Suppressor macrophage treated with lipopolysaccharide for 4 hours (primary cell): ENCODE data around the gene MED17.
"Not testable (repeated sequence)": the region's sequence is repeated elsewhere in the genome, so short reads cannot be mapped to it uniquely, and the experiment has no call there.

ENCODE experiments used
- DNase-seq: peaks from one replicate; pipeline ENCODE4 v3.0.0-alpha.2; 2020

The MED17 gene

GRCh38 chr11:93759123-93759522 is 25.0 kb upstream of the MED17 start:
- DNase-seq, result not testable (repeated sequence)

- DNase-seq, result no peak
Observed at GRCh38 chr11:93761910-93762309, 22.2 kb upstream of the MED17 start.

- DNase-seq, result no peak
Observed at GRCh38 chr11:93765551-93765950, 18.5 kb upstream of the MED17 start.

- DNase-seq, result no peak
Observed at GRCh38 chr11:93766504-93766903, 17.6 kb upstream of the MED17 start.

- DNase-seq, result no peak
Observed at GRCh38 chr11:93767018-93767417, 17.1 kb upstream of the MED17 start.

- no peak for DNase-seq
Observed at GRCh38 chr11:93770160-93770559, 13.9 kb upstream of the MED17 start.

GRCh38 chr11:93772123-93772522 is 12.0 kb upstream of the MED17 start:
- no peak for DNase-seq

GRCh38 chr11:93773045-93773477 is 11.0 kb upstream of the MED17 start:
- no peak for DNase-seq

- no peak for DNase-seq
Observed at GRCh38 chr11:93773601-93774200, 10.4 kb upstream of the MED17 start.

GRCh38 chr11:93774560-93774959 is 9.5 kb upstream of the MED17 start:
- peak; percentile 62 for DNase-seq

- peak; percentile 13 for DNase-seq
Observed at GRCh38 chr11:93775289-93775688, 8.8 kb upstream of the MED17 start.

- no peak for DNase-seq
Observed at GRCh38 chr11:93783362-93783761, 720 bp upstream of the MED17 start.

- no peak for DNase-seq
Observed at GRCh38 chr11:93783765-93784144, 327 bp upstream of the MED17 start.

GRCh38 chr11:93784935-93785360 is 866 bp downstream of the MED17 start:
- no peak for DNase-seq

- no peak for DNase-seq
Observed at GRCh38 chr11:93791493-93791892, 7.4 kb downstream of the MED17 start.

- DNase-seq, result no peak
Observed at GRCh38 chr11:93796441-93797231, 12.6 kb downstream of the MED17 start.

- DNase-seq, result no peak
Observed at GRCh38 chr11:93801366-93801765, 17.3 kb downstream of the MED17 start.

GRCh38 chr11:93804879-93805278 is 20.8 kb downstream of the MED17 start:
- no peak for DNase-seq

GRCh38 chr11:93807980-93808379 is 23.9 kb downstream of the MED17 start:
- no peak for DNase-seq

- no peak for DNase-seq
Observed at GRCh38 chr11:93813974-93814373, 29.9 kb downstream of the MED17 start.

GRCh38 chr11:93814966-93815633 is 31.0 kb downstream of the MED17 start:
- no peak for DNase-seq

- no peak for DNase-seq
Observed at GRCh38 chr11:93817426-93818348, 33.6 kb downstream of the MED17 start.
